ENCODE results near the gene LIMD2. TPM values are rescaled to one million over a fixed set of nuclear protein-coding genes. Genes with fewer than 3 reads are reported as not detected.

Gene LIMD2
- total and polyA plus RNA-seq, 2 of the 8 experiments (the other 6 are each of a cell fraction or from before 2014, with no cell fraction given), result 72.0 to 77.2 TPM

- Histone ChIP-seq H2BK12ac (ENCODE audit: low read depth, low read length) (no peak overlapping the region), H4K91ac (replicated peaks; ENCODE audit: insufficient read length, low read length) (no peak overlapping the region), H4K5ac (ENCODE audit: insufficient read length, low read depth, low read length) (no peak overlapping the region), H3K9ac (replicated peaks in 1 of 4; ENCODE audit: extremely low read depth in 1 of 4, low read depth in 3 of 4, low read length in 3 of 4) (no peak overlapping the region), H3K9me3 (ENCODE audit: insufficient read depth in 2 of 2, low read depth in 1 of 2, low read length in 1 of 2) (no peaks in the 10 kb centered on the region), H2AK5ac (ENCODE audit: low read depth, low read length) (no peak overlapping the region), H2BK20ac (ENCODE audit: low read length) (no peak overlapping the region), H3K4ac (replicated peaks; ENCODE audit: insufficient read length, low read depth, low read length) (no peak overlapping the region), H4K8ac (ENCODE audit: extremely low read depth, insufficient read depth, low read length) (no peak overlapping the region), H3K23me2 (ENCODE audit: low read depth, low read length) (no peaks in the 10 kb centered on the region), H2BK15ac (ENCODE audit: low read length) (no peak overlapping the region), H3K4me1 (replicated peaks in 1 of 4; ENCODE audit: control insufficient read depth in 3 of 4, insufficient read depth in 4 of 4, low read length in 3 of 4) (no peaks in the 10 kb centered on the region), H3K4me2 (ENCODE audit: insufficient read depth in 1 of 2, low read depth in 2 of 2, low read length in 2 of 2) (no peak overlapping the region), H3K79me2 (ENCODE audit: control insufficient read depth in 1 of 2, insufficient read depth in 2 of 2, low read length in 2 of 2) (no peaks in the 10 kb centered on the region), H3K23ac (ENCODE audit: insufficient read length) (no peak overlapping the region), H3K27ac (ENCODE audit: low read depth, low read length) (no peak overlapping the region), H3K79me1 (ENCODE audit: low read depth, low read length) (0 out of 2 replicates have a peak, but pooled peaks cover 2% of the 10 kb centered on the region), H2AFZ (ENCODE audit: low read length) (no peak overlapping the region), H2BK120ac (replicated peaks; ENCODE audit: low read depth, low read length) (no peak overlapping the region), H3K36me3 (ENCODE audit: control insufficient read depth in 2 of 4, insufficient read depth in 4 of 4, low read length in 3 of 4) (peaks cover 6 to 16% (median 11%) of the 10 kb centered on the region in 4 experiments; a peak in 7 of 8 replicates), H3K4me3 (ENCODE audit: extremely low read depth in 1 of 4, insufficient read depth in 2 of 4, low read depth in 3 of 4, low read length in 4 of 4) (no peak overlapping the region), H3K14ac (ENCODE audit: insufficient read length) (no peak overlapping the region), H2BK5ac (ENCODE audit: low read depth, low read length) (no peak overlapping the region), H4K20me1 (replicated peaks in 1 of 2; ENCODE audit: control insufficient read depth in 1 of 2, insufficient read depth in 2 of 2, low read length in 2 of 2) (peaks cover 0 to 5% of the 10 kb centered on the region in 2 experiments), H3K27me3 (replicated peaks in 1 of 4; ENCODE audit: control insufficient read depth in 3 of 4, extremely low read depth in 1 of 4, insufficient read depth in 3 of 4, low read length in 3 of 4) (no peaks in the 10 kb centered on the region), H3K56ac (replicated peaks; ENCODE audit: insufficient read length, low read depth, low read length) (no peak overlapping the region), H3K18ac (ENCODE audit: extremely low read depth, low read length) (no peak overlapping the region)
- WGBS, 2 experiments (ENCODE audit: extremely low coverage in 1 of 2, insufficient coverage in 1 of 2, insufficient read length in 1 of 2, insufficient replicate concordance in 2 of 2, low coverage in 1 of 2, low lambda C conversion rate in 2 of 2, missing lambda C conversion rate in 1 of 2), result 94% methylated on average over 6 of the region's 6 CpGs; no CpG with 5 or more reads in 1 of the 2 experiments
- ChIA-PET CTCF (ENCODE audit: partially characterized antibody) (interaction anchor here (0.7 to 7.0 kb wide), 4 partner anchors 8 to 89 kb away, joined by 3 to 65 read pairs (median 18); partner anchors contain the start of gene LIMD2), POLR2A (ENCODE audit: partially characterized antibody) (interaction anchor here (1.3 to 2.4 kb wide), 4 partner anchors 8 to 118 kb away, joined by 3 to 21 read pairs (median 6); partner anchors contain the start of gene LIMD2)
- FAIRE-seq (no peak), DNase-seq (ENCODE audit: low read depth in 1 of 2, low spot score in 2 of 2) (no peak)
- TF ChIP-seq JUND (IDR thresholded peaks at IDR 0.05; ENCODE audit: low read length), result no peak
- TF ChIP-seq BRCA1 (IDR thresholded peaks at IDR 0.05; ENCODE audit: low read depth, low read length), result no peak
- no peak for TF ChIP-seq RFX5 (IDR thresholded peaks at IDR 0.05; ENCODE audit: borderline replicate concordance, low read depth, low read length)
- TF ChIP-seq PHF8 (conservative IDR thresholded peaks at IDR 0.05; ENCODE audit: low read depth, low read length), result no peak
- no peak for TF ChIP-seq RBBP5 (IDR thresholded peaks at IDR 0.05; ENCODE audit: borderline replicate concordance, low read depth, low read length)
These were observed 9.2 kb upstream of the LIMD2 start for GRCh38 chr17:63709110-63709509.
